Measurements from ENCODE around the gene DAZAP1. TPM values are rescaled to one million over a fixed set of nuclear protein-coding genes. Genes with fewer than 3 reads are reported as not detected.

DAZAP1 gene
- total RNA-seq, 1 experiment from 2014 or later = 165 TPM

GRCh38 chr19:1382250-1382649 lies 25.1 kb upstream of the DAZAP1 start:
- BruUV-seq (replicated peaks) = no TSS peak
- DNase-seq = no peak
- Histone ChIP-seq H3K4me1 (0 out of 2 replicates have a peak, but pooled peaks cover 3% of the 10 kb centered on the region), H3K36me3 (ENCODE audit: control insufficient read depth, insufficient read depth, low read length) (no peaks in the 10 kb centered on the region; the same call in 1 of the 2 replicates), H3K4me3 (ENCODE audit: low read depth, low read length) (no peak overlapping the region), H3K27me3 (replicated peaks; ENCODE audit: control insufficient read depth, insufficient read depth, low read length) (no peaks in the 10 kb centered on the region), H3K9me3 (no peaks in the 10 kb centered on the region)
- ChIA-PET CTCF (interaction anchor here (0.6 to 0.7 kb wide), 2 partner anchors 14 to 85 kb away, joined by 3 to 4 read pairs; no protein-coding TSS in a partner anchor), POLR2A (interaction anchor here (0.5 to 0.7 kb wide), 2 partner anchors 13 to 136 kb away, joined by 3 to 7 read pairs; no protein-coding TSS in a partner anchor)
- Mint-ChIP-seq H3K27me3 (ENCODE audit: insufficient read depth, unreplicated experiment) (peaks cover 6% of the 10 kb centered on the region), H3K36me3 (ENCODE audit: insufficient read depth, unreplicated experiment) (peaks cover 29% of the 10 kb centered on the region), H3K4me1 (ENCODE audit: low read depth, unreplicated experiment) (peaks cover 8% of the 10 kb centered on the region), H3K9me3 (ENCODE audit: unreplicated experiment) (no peaks in the 10 kb centered on the region), H3K4me3 (ENCODE audit: unreplicated experiment) (no peak overlapping the region), H3K27ac (ENCODE audit: unreplicated experiment) (no peak overlapping the region)
- intact Hi-C loops (cut with micrococcal nuclease; ENCODE audit: unreplicated experiment) = no loop called here
- TF ChIP-seq CTCF (IDR thresholded peaks at IDR 0.05; ENCODE audit: insufficient read depth in 1 of 2, low read depth in 1 of 2, low read length in 1 of 2, severe bottlenecking in 1 of 2, unreplicated experiment in 1 of 2) = no peak

GRCh38 chr19:1383017-1383311 lies 24.4 kb upstream of the DAZAP1 start:
- CTCF ChIA-PET = interaction anchor here (0.7 to 1.0 kb wide), 3 partner anchors 15 to 116 kb away, joined by 3 to 4 read pairs (median 3); no protein-coding TSS in a partner anchor
- intact Hi-C loops (cut with micrococcal nuclease; ENCODE audit: unreplicated experiment) = no loop called here
- peak overlapping the region; percentile 99 for H3K27ac Mint-ChIP-seq (ENCODE audit: unreplicated experiment)

More at GRCh38 chr19:1383017-1383311, 24.4 kb upstream of the DAZAP1 start:
- TF ChIP-seq CTCF (IDR thresholded peaks at IDR 0.05; ENCODE audit: insufficient read depth in 1 of 2, low read depth in 1 of 2, low read length in 1 of 2, severe bottlenecking in 1 of 2, unreplicated experiment in 1 of 2) = no peak
- Histone ChIP-seq H3K27me3 (replicated peaks; ENCODE audit: control insufficient read depth, insufficient read depth, low read length) (no peaks in the 10 kb centered on the region), H3K4me1 (0 out of 2 replicates have a peak, but pooled peaks cover 3% of the 10 kb centered on the region), H3K36me3 (ENCODE audit: control insufficient read depth, insufficient read depth, low read length) (no peaks in the 10 kb centered on the region; the same call in 1 of the 2 replicates), H3K9me3 (no peaks in the 10 kb centered on the region), H3K4me3 (ENCODE audit: low read depth, low read length) (0 out of 2 replicates have a peak overlapping the region, but pooled peaks have one; percentile 14)
- Mint-ChIP-seq H3K4me3 (ENCODE audit: unreplicated experiment) (peak overlapping the region; percentile 85), H3K9me3 (ENCODE audit: unreplicated experiment) (no peaks in the 10 kb centered on the region), H3K36me3 (ENCODE audit: insufficient read depth, unreplicated experiment) (peaks cover 29% of the 10 kb centered on the region), H3K4me1 (ENCODE audit: low read depth, unreplicated experiment) (peaks cover 8% of the 10 kb centered on the region), H3K27me3 (ENCODE audit: insufficient read depth, unreplicated experiment) (peaks cover 6% of the 10 kb centered on the region)
- DNase-seq = no peak
- no TSS peak for BruUV-seq (replicated peaks)
- POLR2A ChIA-PET = interaction anchor here (0.7 kb wide), 1 partner anchor 137 kb away, joined by 7 read pairs; no protein-coding TSS in a partner anchor

All from Caco-2 (cell line).